Measurements from ENCODE around the gene WDR48. TPM values are rescaled to one million over a fixed set of nuclear protein-coding genes. Genes with fewer than 3 reads are reported as not detected.

WDR48 gene
- total RNA-seq, 1 donor from 2014 or later: 23.4 TPM

DNA sequence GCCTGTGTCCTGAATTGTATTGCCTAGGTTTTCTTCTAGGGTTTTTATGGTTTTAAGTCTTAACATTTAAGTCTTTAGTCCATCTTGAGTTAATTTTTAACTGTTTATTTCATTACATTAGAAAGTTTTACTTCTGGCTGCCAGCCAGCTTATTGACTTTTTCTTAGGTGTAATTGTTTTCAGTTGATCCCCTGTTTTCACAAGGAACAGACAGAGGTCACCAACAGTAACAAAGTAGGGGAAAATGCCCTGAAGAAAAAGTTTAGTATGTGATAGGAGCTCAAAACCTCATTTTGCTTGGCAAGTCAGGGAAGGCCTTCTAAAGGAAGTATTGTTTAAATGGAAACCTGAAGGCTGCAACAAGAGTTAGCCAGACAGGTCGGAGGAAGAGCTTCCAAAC, 10.4 kb downstream of the WDR48 start:
- DNase-seq (ENCODE audit: low spot score): no peak

- no peak for DNase-seq (ENCODE audit: low spot score)
Measured at GRCh38 chr3:39063143-39063542, 11.3 kb downstream of the WDR48 start.

DNA sequence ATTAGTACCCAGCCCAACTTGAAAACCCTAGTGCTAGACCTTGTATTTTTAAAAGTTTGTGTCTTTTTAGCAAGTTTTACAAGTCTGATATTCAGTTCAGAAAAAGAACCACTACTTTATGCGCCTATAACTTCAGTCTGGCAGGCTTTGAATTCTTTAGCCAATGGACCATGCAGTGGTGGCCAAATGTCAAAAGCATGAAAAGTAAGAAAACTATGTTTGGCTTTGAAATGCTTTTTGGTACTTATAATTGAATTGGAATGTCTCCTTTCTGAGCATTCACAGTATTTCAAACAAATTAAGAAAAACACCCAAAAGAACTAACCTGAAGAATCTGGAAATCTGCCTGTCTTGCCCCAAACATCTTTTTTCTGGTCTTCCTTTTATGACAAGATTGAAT, 12.8 kb downstream of the WDR48 start:
- no peak for DNase-seq (ENCODE audit: low spot score)

- no peak for DNase-seq (ENCODE audit: low spot score)
Measured at GRCh38 chr3:39065197-39065596, 13.4 kb downstream of the WDR48 start.

DNA sequence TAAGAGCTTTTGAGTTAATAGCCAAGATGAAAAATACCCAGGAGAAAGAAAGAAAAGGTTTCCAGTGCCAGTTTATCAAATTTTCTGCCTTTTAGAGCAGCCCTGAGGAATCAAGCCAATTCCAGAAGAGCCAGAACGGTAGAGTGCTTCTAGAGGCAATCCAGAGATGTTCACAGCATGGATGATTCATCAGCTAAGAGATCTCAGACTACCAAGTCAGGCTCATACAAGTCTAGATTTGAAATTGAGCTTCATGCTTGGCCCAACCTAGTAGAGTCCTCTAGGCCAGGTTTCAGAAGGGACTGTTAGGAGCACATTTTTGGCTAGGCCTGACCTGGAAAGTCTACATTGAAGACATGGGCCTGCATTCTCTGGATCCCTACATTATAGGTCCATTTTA, 15.5 kb downstream of the WDR48 start:
- no peak for DNase-seq (ENCODE audit: low spot score)

DNA sequence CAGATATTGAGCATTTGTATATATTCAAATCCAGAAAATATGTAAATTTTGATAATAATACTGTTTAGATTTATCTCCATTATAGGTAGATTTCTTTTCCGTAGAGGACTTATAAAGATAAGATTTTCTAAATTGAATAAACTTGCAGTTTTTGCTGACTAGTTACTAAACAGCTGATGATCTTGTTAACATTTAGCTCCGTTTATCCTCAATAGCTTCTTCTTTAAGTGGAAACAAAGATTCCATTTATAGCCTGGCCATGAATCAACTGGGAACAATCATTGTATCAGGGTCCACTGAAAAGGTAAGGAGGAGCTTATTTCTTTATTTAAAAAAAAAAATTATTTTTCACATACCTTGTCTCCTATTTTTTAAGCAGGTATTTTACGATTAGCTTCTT, 16.7 kb downstream of the WDR48 start:
- DNase-seq (ENCODE audit: low spot score): no peak

- no peak for DNase-seq (ENCODE audit: low spot score)
Measured at GRCh38 chr3:39075910-39076309, 24.1 kb downstream of the WDR48 start.

- no peak for DNase-seq (ENCODE audit: low spot score)
Measured at GRCh38 chr3:39079530-39079929, 27.7 kb downstream of the WDR48 start.

GRCh38 chr3:39080026-39080425, 28.2 kb downstream of the WDR48 start:
- DNase-seq (ENCODE audit: low spot score): no peak

DNA sequence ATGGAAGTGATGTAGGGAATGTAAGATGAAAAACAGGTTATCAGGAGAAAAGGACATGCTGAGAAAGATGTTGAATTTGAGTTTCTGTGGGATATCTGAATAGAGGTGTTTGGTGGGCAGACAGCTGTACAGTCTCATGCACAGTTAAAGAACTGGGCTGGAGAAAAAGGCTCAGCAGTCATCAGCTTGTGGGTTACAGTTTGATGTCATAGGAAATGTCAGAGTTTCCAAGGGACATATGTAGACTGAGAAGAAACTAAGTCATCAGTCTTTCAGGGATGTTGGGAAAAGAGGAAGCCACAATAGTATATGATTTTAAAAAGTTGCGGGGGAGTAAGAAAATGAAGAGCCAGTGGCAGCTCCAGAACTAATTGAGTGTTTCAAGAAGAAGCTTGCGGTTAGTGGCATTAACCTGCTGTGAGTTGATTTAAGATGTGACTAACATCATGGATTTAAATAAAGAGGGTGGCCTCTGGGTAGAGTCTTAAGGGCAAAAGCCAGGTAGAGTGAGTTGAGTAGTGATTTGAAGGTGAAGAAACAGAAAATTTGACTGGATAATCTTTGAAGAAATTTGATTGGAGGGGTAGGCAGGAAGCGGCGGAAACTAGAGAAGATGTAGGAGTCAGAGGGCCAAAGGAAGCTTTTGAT, 31.0 kb downstream of the WDR48 start:
- DNase-seq (ENCODE audit: low spot score): no peak

GRCh38 chr3:39086144-39086543, 34.3 kb downstream of the WDR48 start:
- no peak for DNase-seq (ENCODE audit: low spot score)

GRCh38 chr3:39088456-39088855, 36.6 kb downstream of the WDR48 start:
- DNase-seq (ENCODE audit: low spot score): no peak

GRCh38 chr3:39088889-39089288, 37.1 kb downstream of the WDR48 start:
- no peak for DNase-seq (ENCODE audit: low spot score)

DNA sequence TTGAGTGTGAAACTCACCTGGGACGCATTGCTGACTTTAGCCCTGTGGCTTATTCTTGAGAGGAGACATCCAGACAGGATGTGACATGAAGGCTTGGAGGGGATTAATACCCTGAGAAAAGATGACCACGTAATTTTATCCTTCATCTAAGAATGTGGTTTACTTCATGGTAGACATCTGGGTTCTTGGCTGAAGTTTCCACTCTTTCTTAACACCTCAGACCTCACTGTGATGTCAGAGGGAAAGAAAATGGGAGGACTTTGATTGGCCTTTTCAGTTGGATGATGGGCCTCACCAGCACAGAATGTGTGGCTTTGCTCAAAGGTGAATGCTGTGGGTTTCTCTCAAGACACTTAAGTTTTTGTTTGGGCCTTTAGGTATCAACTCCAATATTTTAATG, 39.1 kb downstream of the WDR48 start:
- DNase-seq (ENCODE audit: low spot score): no peak

DNA sequence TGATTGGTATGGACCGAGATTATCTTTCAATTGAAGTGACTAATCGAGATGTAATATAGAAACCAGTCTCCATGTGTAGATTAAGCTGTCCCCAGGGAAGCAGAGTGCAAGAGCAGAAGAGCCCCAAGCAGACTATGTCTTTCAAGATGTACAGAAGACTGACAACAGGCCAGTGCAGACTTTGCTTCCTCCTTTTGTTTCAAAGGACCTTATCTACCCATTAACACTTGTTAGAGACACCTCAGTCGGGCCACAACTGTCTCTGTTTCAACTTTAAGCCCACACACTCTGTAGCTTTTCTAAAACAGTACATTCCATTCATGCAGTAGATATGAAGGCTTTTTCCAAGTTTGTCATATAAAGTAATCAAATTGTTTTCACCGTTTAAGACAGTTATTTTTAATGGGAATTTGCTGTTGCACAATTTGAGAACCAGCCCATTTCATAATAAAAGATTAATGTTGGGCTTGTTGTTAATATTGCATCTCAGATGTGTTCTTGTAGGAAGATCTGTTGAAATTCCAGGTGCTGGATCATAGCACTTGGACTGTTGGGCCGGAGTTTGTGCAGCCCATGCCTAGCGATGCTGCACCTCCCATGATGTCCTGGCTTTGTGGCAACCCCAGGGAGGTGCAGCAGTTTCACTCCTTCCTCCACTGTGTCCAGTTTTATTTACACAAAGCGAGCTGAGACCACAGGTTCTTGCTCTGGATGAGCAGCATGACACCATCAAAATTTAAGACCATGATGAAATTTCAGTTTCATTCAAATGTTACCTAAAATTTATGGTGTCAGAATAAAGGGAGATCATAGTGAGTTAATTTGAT, 43.2 kb downstream of the WDR48 start:
- DNase-seq (ENCODE audit: low spot score): no peak

GRCh38 chr3:39095778-39096177, 44.0 kb downstream of the WDR48 start:
- DNase-seq (ENCODE audit: low spot score): no peak

GRCh38 chr3:39096775-39097174, 45.0 kb downstream of the WDR48 start:
- DNase-seq (ENCODE audit: low spot score): no peak

DNA sequence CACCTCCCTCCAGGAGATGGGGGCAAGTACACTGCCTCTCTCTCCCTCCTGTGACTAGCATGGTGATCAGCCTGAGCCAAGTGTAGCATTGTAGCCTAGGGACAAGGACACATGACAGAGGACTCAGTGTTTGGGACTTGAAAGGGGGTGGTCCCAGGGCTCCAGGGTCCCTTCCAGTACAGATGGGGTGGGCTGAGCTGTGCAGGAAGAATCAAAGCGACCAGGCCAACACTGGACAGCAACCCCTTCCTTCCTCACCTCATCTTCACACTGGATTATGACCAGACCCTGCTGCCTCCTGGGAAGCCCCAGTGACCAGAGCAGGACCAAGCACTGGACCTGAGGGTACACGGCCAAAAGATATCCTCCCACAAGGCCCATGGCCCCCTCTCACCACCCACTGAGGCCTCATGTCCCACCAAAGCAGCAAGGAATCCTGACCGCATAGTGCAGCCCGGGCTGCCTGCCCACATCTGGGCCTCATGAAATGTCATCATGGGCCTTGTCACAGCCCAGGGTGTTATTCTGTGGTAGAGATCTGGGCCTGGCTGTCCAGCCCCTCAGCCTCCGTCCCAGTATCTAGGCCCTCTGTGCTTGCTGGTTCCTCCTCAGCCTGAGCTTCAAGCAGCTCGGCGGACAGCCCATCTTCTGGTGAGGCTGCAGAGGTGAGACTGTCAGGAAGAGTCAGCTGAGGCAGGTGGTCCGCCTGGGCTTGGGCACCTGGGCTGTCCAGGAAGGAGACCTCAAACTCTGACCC, 46.1 kb downstream of the WDR48 start:
- no peak for DNase-seq (ENCODE audit: low spot score)

GRCh38 chr3:39098473-39099000, 46.7 kb downstream of the WDR48 start:
- no peak for DNase-seq (ENCODE audit: low spot score)

- DNase-seq (ENCODE audit: low spot score): no peak
Measured at GRCh38 chr3:39099242-39099641, 47.4 kb downstream of the WDR48 start.

GRCh38 chr3:39099738-39100499, 48.1 kb downstream of the WDR48 start:
- DNase-seq (ENCODE audit: low spot score): no peak
